Cardiac septum (tissue), 1 donor: Measurements from ENCODE around the gene ARG2. TPM values are rescaled to one million over a fixed set of nuclear protein-coding genes. Genes with fewer than 3 reads are reported as not detected.
"Not testable (repeated sequence)": the region's sequence is repeated elsewhere in the genome, so short reads cannot be mapped to it uniquely, and the experiment has no call there.

Source experiments
- DNase-seq: peaks from one replicate; pipeline ENCODE4 v3.0.0-alpha.2; 2020; ENCODE audit warnings: low spot score
- intact Hi-C: fragments of 100-400 bp; cut with DNase I; formaldehyde crosslinking; loops from one replicate; pipeline ENCODE4 v1.14.0; 2022
- total RNA-seq: library from RNA; stranded (reverse); fragmentation: NEBNext Ultra II Directional; extraction: Animal tissue kit (Norgen Biotek cat#: 25700); gene quantifications from one replicate; pipeline ENCODE4 v1.2.1, GENCODE V29; 2021
- donor health status: DM: no; HTN: no; CAD: no.

The ARG2 gene
- total RNA-seq, 1 donor from 2014 or later = 1.6 TPM

DNA sequence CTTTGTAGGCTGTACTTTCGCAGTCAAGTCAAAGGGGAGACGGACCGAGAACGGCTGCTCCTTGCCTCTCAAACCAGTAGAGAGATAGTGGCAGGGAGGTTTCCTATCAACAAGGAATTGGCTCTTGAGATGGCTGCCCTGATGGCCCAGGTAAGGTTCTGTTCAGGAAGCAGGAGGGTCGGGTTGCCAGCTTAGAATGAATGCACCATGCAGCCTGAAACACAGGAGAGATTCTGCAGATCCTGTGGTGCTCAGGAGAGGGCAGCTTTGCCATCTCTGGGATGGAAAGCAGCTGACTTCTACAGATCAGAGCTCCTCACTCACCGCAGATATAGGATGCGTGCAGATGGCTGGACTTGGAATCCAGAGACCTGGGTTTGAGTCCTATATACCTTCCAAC, 37.7 kb upstream of the ARG2 start:
- DNase-seq = no peak
- intact Hi-C loops = loop anchor here (5.0 kb wide), 1 partner anchor 120 kb away; the partner anchor contains the start of gene RDH12

DNA sequence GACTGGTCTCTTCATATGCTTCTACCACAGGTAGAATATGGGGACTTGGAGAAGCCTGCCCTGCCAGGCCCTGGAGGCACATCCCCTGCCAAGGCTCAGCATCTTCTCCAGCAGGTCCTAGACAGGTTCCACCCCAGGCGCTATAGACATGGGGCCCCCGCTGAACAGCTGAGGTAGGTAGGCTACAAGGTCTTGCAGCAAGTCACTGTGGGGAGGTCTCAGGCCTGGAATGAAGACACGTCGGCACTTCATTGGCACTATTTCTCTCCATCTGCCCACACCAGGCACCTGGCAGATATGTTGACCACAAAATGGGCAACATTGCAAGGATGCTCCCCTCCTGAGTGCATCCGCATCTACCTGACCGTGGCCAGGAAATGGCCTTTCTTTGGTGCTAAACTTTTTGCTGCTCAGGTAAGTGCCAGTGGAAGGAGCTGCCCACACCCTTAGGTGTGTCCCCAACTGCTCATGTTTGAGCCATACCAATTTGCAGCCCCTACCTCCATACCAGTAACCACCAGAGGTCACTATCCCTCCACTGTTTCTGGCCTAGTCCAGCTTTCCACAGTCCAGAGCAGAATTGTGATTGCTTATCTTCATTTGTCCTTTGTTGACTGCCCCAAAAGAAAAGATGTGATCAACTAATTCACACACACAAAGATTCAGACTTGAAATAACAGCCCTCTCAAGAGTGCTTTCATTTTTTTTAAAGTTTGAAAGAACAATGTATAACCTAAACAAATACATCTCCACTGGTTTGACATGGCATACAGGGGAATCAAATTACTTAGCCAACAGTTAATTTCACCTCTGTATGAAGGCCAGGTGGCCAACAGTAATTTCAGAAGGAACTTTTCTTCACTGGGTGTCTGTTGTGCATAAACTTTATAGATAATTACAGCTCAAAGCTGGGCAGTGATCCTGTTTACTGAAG, 35.7 kb upstream of the ARG2 start:
- intact Hi-C loops = loop anchor here (5.0 kb wide), 1 partner anchor 118 kb away; the partner anchor contains the start of gene RDH12
- DNase-seq = no peak

DNA sequence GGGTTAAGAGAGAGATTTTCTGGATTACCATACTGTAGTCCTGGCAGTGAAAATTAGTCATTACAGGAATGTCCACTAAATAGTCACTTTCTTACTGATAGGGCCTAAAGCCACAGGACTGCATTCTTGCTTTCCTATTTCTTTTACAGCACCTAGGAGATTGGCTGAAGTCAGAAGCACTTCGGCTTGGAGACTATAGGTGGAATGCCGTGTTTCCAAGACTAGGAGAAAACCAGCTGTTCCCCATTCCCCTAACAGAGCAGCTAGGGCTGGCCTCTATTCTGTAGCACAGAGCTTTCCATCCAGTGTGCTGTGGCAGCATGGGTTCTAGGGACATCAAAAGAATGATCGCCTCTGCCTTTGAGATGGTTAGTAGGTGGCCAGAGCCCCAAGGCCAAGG, 34.7 kb upstream of the ARG2 start:
- intact Hi-C loops = loop anchor here (5.0 kb wide), 1 partner anchor 117 kb away; the partner anchor contains the start of gene RDH12
- DNase-seq = no peak

GRCh38 chr14:67586369-67586768, 33.4 kb upstream of the ARG2 start:
- DNase-seq = no peak
- intact Hi-C loops = no loop called here

- intact Hi-C loops = no loop called here
- no peak for DNase-seq
These were observed 30.4 kb upstream of the ARG2 start for GRCh38 chr14:67589204-67589770.

- not testable (repeated sequence) for DNase-seq
These were observed 26.1 kb upstream of the ARG2 start for GRCh38 chr14:67593650-67594049.

DNA sequence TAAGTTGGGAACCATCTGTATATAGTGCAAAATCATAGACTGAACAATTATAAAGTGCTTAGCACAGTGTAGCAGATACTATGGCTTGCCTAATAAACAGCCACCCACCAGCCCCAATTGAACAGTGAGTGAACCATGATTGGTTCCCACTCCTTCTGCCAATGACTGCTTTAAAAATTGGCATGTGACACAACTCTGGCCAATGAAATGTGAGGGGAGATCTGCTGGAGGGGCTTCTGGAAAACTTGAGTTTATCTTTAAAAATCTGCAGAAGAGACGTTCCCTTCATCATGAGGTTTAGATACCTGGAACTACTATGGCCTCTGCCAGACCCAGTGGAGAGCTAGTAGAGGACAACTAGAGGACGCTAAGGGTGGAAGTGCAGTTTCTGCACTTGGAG, 24.3 kb upstream of the ARG2 start:
- intact Hi-C loops = no loop called here
- no peak for DNase-seq

More at GRCh38 chr14:67593650-67594049, 26.1 kb upstream of the ARG2 start:
- intact Hi-C loops = not testable (repeated sequence)

DNA sequence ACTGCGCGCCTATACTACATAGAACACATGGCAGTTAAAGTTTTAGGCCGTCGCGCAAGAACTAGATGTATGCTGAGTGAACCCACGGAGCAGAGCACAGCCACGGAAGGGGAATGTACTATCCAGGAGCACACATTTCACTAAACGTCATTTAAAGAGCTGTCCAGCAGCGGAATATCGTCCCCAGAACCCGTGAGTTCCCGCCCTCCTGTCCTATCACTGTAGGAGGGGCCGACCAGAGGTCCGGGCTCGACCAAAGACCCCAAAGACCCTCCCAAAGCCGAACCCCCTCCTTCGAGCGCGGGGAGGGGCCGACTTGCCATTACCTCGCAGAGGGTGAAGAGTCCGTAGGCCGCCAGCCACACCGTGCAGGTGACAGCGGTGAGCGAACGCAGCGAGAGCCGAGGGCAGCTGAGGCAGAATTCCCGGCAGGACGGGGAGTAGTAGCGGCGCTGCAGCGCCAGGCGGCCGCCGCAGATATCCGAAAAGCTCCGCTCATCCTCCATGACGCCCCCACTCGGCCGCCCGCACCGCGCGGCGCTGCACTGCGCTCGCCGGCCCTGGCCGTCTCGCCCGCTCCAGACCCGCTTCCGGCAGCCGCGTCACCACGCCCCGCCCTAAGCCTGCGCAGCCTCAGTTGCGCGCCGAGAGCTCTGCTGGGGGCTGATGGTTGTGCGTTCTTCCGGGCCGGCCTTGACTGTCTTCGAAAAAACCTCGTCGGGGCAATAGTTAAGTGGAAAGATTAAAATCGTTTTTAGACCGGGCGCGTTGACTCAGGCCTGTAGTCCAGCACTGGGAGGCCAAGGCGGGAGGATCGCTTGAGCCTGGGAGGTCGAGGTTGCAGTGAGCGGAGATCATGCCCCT, 19.8 kb upstream of the ARG2 start, which contains the start of gene PIGH:
Gene PIGH, minus strand, starts transcription at position 571 of the 864 bp plus-strand sequence. Its CDS starts 65 bp downstream, at position 506.
- intact Hi-C loops = loop anchor here (1.0 kb wide), 1 partner anchor 74 kb away; the partner anchor contains the start of gene VTI1B
- DNase-seq = peak; percentile 95

- DNase-seq = not testable (repeated sequence)
- intact Hi-C loops = loop anchor here (1.0 kb wide), 1 partner anchor 74 kb away; the partner anchor contains the start of gene VTI1B
These were observed 19.2 kb upstream of the ARG2 start for GRCh38 chr14:67600562-67600974.

DNA sequence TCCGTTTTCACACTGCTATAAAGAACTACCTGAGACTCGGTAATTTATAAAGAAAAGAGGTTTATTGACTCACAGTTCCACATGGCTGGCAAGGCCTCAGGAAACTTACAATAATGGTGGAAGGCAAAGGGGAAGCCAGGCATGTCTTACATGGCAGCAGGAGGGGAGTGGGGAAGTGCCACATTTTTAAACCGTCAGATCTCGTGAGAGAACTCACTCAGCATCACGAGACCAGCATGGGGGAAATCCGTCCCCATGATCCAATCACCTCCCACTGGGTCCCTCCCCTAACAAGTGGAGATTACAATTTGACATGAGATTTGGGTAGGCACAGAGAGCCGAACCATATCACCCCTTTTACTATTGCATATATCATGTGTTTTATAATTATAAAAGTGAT, 17.6 kb upstream of the ARG2 start:
- DNase-seq = no peak
- intact Hi-C loops = no loop called here

DNA sequence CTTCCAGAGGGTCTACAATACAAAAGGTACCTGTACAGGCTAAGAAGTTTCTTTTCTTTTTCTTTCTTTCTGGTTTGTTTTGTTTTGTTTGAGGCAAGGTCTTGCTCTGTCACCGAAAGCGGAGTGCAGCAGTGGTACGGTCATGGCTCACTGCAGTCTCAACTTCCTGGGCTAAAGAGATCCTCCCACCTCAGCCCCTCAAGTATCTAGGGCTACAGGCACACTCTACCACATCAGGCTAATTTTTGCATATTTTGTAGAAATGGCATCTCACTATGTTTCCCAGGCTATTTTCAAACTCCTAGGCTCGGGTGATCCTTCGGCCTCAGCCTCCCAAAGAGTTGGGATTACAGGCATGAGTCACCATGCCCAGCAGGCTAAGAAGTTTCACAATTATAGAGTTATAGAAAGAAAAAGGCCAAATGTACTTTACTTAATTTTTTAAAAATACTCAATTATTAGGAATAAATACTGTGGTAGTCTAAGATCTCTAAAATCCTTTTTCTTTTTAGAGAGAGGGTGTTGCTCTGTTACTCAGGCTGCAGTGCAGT, 16.6 kb upstream of the ARG2 start:
- intact Hi-C loops = no loop called here
- no peak for DNase-seq

GRCh38 chr14:67607646-67608045, 12.1 kb upstream of the ARG2 start:
- DNase-seq = no peak
- intact Hi-C loops = no loop called here

- no peak for DNase-seq
- intact Hi-C loops = no loop called here
These were observed 9.9 kb upstream of the ARG2 start for GRCh38 chr14:67609642-67610310.

- no peak for DNase-seq
- intact Hi-C loops = no loop called here
These were observed 9.2 kb upstream of the ARG2 start for GRCh38 chr14:67610491-67610890.

GRCh38 chr14:67618617-67619063, 1.1 kb upstream of the ARG2 start:
- DNase-seq = no peak
- intact Hi-C loops = loop anchor here (1.0 to 2.0 kb wide), 2 partner anchors 48 to 86 kb away; no protein-coding TSS in a partner anchor

DNA sequence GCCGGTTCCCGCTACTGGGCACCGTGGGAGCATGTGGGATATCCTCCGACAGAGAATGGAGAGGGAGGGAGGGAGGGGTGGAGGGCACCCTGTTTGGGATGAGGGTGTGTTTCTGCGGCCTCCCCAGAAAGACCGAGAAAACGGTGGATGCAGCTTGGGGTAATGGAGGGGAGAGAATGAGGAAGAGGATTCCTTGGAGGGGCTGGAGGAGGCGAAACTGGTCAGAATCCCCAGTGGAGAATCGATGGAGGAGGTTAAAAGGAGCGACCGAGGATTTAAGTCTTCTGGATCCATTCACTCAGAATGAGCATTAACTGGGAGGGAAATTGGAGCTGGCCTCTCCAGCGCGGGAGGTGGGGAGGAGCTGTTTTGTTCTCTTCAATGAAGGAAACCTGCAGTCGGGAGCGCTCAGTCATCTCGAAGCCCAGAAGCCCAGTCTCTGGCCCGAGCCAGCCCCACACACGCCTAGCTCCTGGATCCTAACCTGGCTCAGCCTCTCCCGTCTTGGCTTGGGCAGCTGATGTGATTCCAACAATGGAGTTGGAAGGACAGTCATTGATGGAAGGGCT, 581 bp downstream of the ARG2 start:
- intact Hi-C loops = no loop called here
- DNase-seq = no peak

DNA sequence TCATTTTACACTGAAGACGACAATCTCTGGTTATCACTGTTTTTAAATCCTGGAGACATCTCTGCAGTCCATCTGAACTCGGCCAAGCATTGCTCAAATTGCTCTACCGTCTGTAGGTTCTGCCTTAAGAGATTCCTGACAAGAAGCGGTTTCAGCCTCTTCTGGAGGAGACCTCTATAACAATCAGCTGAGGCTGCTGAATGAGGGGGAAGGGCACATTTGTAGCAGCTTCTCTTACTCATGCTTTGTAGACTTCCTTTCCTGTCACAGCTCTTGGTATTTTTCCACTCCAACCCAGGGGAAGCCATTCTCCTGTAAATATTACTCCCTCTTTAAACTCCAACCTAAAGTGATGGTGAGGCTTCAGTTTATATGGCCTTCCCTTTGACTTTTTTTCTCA, 3.0 kb downstream of the ARG2 start:
- intact Hi-C loops = no loop called here
- no peak for DNase-seq

DNA sequence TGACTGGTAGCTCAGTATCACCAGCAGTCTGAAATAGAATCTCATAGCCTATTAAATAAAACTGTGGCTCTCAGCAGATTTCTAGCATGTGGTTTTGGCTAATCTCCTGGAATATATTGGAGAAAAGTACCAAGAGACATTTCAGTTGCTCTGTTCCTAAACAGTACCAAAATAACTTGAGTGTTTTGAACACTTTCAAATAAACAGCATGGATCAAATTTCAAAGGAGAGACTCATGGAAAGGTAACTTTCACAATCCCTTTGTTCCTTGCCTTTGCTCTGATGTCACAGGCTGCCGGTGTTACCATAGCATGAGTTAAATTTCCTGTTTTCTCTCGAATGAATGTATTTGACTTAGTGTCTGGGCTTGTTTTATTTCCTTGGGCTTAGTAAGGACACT, 3.4 kb downstream of the ARG2 start:
- intact Hi-C loops = no loop called here
- DNase-seq = no peak
